Peyer's patch (tissue), 4 donors: Measurements from ENCODE around the gene ARHGAP22.

Experiments used
- POLR2A ChIP-seq, 2 donors: fragments of 450-650 bp; IDR thresholded peaks; one replicate each; pipeline ENCODE4 v1.5.1; 2017; ENCODE audit warnings: antibody characterized with exemption in 2 of 2, mild to moderate bottlenecking in 2 of 2, moderate library complexity in 2 of 2
- TF ChIP-seq, protein P1 (sequence below), 6 experiments: fragments of 450-650 bp in 4 of 6; fragments of 200-600 bp in 2 of 6; sonication (generic) in 1 of 6; IDR thresholded peaks; one replicate each; pipeline ENCODE4 v1.5.1; 2017 to 2019; ENCODE audit warnings: antibody characterized with exemption in 6 of 6, mild to moderate bottlenecking in 3 of 6, moderate library complexity in 1 of 6

DNA sequence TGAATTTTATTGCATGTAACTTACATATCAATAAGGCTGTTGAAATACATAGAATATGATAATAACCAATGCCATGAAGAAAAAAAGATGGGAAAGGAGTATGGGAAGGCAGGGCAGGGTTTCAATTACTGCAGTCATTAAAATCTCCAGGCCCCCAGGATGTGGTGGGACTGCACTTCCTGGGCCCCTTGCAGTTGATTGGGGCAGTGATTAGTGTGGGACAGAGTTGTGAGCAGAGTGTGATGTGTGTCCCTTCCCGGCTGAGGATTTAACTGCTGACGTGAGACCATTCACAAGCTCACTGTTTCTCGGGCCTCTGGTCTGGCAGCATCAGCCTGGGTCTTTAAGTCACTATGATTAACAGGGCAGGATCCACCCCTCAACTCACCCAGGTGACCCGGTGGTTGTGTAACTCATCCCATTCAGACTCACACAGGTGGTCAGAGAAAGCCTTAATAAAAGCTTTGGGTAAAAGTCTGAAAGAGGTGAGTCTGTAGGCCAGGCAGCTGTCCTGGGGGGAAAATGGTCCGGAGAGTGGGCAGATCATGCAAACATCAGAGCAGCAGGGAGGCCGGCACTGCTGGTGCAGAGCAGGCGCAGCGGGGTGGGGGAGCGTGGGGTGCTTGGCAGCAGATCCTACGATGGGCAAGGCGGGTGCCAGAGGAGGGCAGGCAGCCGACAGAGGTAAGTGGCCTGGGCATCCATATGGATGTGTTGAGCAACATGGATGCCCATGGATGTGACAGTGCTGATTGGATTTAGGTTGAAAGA lies 43.5 kb upstream of the ARHGAP22 start:
- TF ChIP-seq, protein P1, sequence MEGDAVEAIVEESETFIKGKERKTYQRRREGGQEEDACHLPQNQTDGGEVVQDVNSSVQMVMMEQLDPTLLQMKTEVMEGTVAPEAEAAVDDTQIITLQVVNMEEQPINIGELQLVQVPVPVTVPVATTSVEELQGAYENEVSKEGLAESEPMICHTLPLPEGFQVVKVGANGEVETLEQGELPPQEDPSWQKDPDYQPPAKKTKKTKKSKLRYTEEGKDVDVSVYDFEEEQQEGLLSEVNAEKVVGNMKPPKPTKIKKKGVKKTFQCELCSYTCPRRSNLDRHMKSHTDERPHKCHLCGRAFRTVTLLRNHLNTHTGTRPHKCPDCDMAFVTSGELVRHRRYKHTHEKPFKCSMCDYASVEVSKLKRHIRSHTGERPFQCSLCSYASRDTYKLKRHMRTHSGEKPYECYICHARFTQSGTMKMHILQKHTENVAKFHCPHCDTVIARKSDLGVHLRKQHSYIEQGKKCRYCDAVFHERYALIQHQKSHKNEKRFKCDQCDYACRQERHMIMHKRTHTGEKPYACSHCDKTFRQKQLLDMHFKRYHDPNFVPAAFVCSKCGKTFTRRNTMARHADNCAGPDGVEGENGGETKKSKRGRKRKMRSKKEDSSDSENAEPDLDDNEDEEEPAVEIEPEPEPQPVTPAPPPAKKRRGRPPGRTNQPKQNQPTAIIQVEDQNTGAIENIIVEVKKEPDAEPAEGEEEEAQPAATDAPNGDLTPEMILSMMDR (IDR thresholded peaks at IDR 0.05): no peak
- TF ChIP-seq POLR2A (IDR thresholded peaks at IDR 0.05): no peak
